ENCODE results near the gene CFLAR. TPM values are rescaled to one million over a fixed set of nuclear protein-coding genes. Genes with fewer than 3 reads are reported as not detected.

The CFLAR gene
- total and polyA plus RNA-seq, 9 of the 15 experiments (the other 6 are each of a cell fraction or from before 2014, with no cell fraction given) = 27.5 to 102 (median 54.0) TPM

DNA sequence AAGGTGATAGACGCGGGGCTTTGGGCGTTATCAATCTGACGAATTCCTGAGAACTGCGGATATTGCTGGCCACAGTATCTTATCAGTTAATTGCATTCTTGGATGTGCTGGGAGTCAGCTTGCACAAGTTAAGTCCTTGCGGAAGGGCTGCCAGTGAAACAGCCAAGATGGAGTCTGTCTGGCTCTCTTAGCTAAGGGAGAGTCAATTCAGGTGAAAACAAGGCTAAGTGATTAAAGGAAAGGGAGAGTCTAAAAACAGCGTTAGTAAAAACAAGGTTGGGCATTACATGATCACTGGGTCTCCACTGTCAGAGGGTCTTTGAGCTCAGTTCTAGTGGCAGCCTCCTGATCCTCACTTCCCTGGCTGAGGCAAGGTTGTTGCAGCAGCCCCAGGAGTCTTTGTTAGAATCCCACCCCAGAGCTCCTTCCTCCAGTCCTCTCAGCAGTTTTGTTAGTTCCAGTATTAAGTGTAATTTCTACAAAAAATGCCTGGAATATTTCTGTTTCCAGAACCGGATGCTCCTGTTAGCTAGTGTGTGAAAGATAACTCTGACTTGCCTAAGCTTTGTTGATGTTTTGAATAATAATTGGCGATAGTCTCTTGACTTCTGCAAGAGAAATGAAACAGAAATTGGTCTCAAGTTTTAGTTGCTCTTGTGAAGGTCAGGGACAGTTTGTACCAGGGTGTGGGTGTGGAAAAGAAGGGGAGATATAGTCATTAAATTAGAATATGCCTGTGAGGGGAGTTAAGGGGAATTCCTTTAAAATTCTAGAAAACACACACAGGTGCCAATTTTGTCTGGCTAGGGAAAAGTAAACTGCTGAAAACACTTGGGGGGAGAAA lies 10.6 kb downstream of the CFLAR start (continued):
- TF ChIP-seq POLR2B (IDR thresholded peaks at IDR 0.05; ENCODE audit: low read depth, partially characterized antibody) = no peak
- no peak for TF ChIP-seq RBBP5 (IDR thresholded peaks at IDR 0.05; ENCODE audit: borderline replicate concordance, insufficient read depth, low read length, poor library complexity, severe bottlenecking)
- TF ChIP-seq ZNF609 (CRISPR knock-in tag; IDR thresholded peaks at IDR 0.05; ENCODE audit: borderline replicate concordance) = no peak
- no peak for TF ChIP-seq RUNX1 (IDR thresholded peaks at IDR 0.05; ENCODE audit: low read depth)
- peak in 1 of 2 experiments; percentile 32; a peak in 1 of 4 replicates for TF ChIP-seq RAD21 (CRISPR knock-in tag; conservative IDR thresholded peaks at IDR 0.05 in 1 of 2, IDR thresholded peaks at IDR 0.05 in 1 of 2)
- no peak for TF ChIP-seq ATF3 (IDR thresholded peaks at IDR 0.05)
- TF ChIP-seq ATF3 (CRISPR knock-in tag; conservative IDR thresholded peaks at IDR 0.05) = no peak
- TF ChIP-seq CCNT2 (IDR thresholded peaks at IDR 0.05; ENCODE audit: borderline replicate concordance, extremely low read depth, insufficient read length, low read depth, low read length) = peak; percentile 18
- TF ChIP-seq ZNF282 (CRISPR knock-in tag; IDR thresholded peaks at IDR 0.05) = no peak
- TF ChIP-seq ZBTB12 (CRISPR knock-in tag; IDR thresholded peaks at IDR 0.05) = peak; percentile 94
- TF ChIP-seq FOXJ3 (CRISPR knock-in tag; IDR thresholded peaks at IDR 0.05) = no peak
- no peak for TF ChIP-seq BRCA1 (IDR thresholded peaks at IDR 0.05)
- TF ChIP-seq BRCA1 (CRISPR knock-in tag; IDR thresholded peaks at IDR 0.05) = no peak
- TF ChIP-seq ZKSCAN1 (IDR thresholded peaks at IDR 0.05; ENCODE audit: low read depth, low read length) = no peak
- no peak for TF ChIP-seq CBX3 (IDR thresholded peaks at IDR 0.05; ENCODE audit: borderline replicate concordance in 1 of 2, low read length in 2 of 2)
- peak; percentile 31; the same call in 1 of the 2 replicates for TF ChIP-seq TAL1 (IDR thresholded peaks at IDR 0.05)
- peak; percentile 98 for TF ChIP-seq E2F3 (CRISPR knock-in tag; IDR thresholded peaks at IDR 0.05)
- no peak for TF ChIP-seq RBM22 (IDR thresholded peaks at IDR 0.05; ENCODE audit: low read depth, low read length, poor library complexity, severe bottlenecking)
- peak; percentile 97 for TF ChIP-seq PYGO2 (tag; IDR thresholded peaks at IDR 0.05)
- TF ChIP-seq GATAD2B (IDR thresholded peaks at IDR 0.05; ENCODE audit: borderline replicate concordance) = no peak
- no peak for TF ChIP-seq TFAM (CRISPR knock-in tag; conservative IDR thresholded peaks at IDR 0.05)
- TF ChIP-seq ZNF695 (CRISPR knock-in tag; IDR thresholded peaks at IDR 0.05) = peak; percentile 96

Measured in K562 (cell line).